ENCODE data around the gene SPART. TPM values are rescaled to one million over a fixed set of nuclear protein-coding genes. Genes with fewer than 3 reads are reported as not detected.
"Not testable (repeated sequence)": the region's sequence is repeated elsewhere in the genome, so short reads cannot be mapped to it uniquely, and the experiment has no call there.

Gene SPART
- total RNA-seq, 1 experiment from 2014 or later = 78.5 TPM

GRCh38 chr13:36355632-36356031 is 9.4 kb upstream of the SPART start:
- DNase-seq (ENCODE audit: extremely low read depth, low read depth) = no peak

- no peak for DNase-seq (ENCODE audit: extremely low read depth, low read depth)
These were observed 8.8 kb upstream of the SPART start for GRCh38 chr13:36354842-36355623.

- no peak for DNase-seq (ENCODE audit: extremely low read depth, low read depth)
These were observed 6.8 kb upstream of the SPART start for GRCh38 chr13:36353001-36353400.

- no peak for DNase-seq (ENCODE audit: extremely low read depth, low read depth)
These were observed 6.2 kb upstream of the SPART start for GRCh38 chr13:36352350-36352749.

GRCh38 chr13:36347531-36348210 is 1.5 kb upstream of the SPART start:
- no peak for DNase-seq (ENCODE audit: extremely low read depth, low read depth)

- DNase-seq (ENCODE audit: extremely low read depth, low read depth) = peak; percentile 72
These were observed 564 bp downstream of the SPART start for GRCh38 chr13:36345438-36346221.

- no peak for DNase-seq (ENCODE audit: extremely low read depth, low read depth)
These were observed 1.2 kb downstream of the SPART start for GRCh38 chr13:36344886-36345437.

GRCh38 chr13:36344173-36344572 is 2.0 kb downstream of the SPART start:
- DNase-seq (ENCODE audit: extremely low read depth, low read depth) = peak; percentile 61

- DNase-seq (ENCODE audit: extremely low read depth, low read depth) = no peak
These were observed 2.4 kb downstream of the SPART start for GRCh38 chr13:36343766-36344165.

GRCh38 chr13:36342715-36343114 is 3.5 kb downstream of the SPART start:
- no peak for DNase-seq (ENCODE audit: extremely low read depth, low read depth)

GRCh38 chr13:36341718-36342117 is 4.5 kb downstream of the SPART start:
- no peak for DNase-seq (ENCODE audit: extremely low read depth, low read depth)

GRCh38 chr13:36339600-36340155 is 6.5 kb downstream of the SPART start:
- DNase-seq (ENCODE audit: extremely low read depth, low read depth) = no peak

GRCh38 chr13:36337938-36338641 is 8.1 kb downstream of the SPART start:
- no peak for DNase-seq (ENCODE audit: extremely low read depth, low read depth)

- no peak for DNase-seq (ENCODE audit: extremely low read depth, low read depth)
These were observed 13.2 kb downstream of the SPART start for GRCh38 chr13:36332986-36333385.

GRCh38 chr13:36332255-36332654 is 13.9 kb downstream of the SPART start:
- DNase-seq (ENCODE audit: extremely low read depth, low read depth) = not testable (repeated sequence)

GRCh38 chr13:36331280-36331679 is 14.9 kb downstream of the SPART start:
- no peak for DNase-seq (ENCODE audit: extremely low read depth, low read depth)

GRCh38 chr13:36329361-36329760 is 16.8 kb downstream of the SPART start:
- no peak for DNase-seq (ENCODE audit: extremely low read depth, low read depth)

GRCh38 chr13:36328821-36329220 is 17.4 kb downstream of the SPART start:
- DNase-seq (ENCODE audit: extremely low read depth, low read depth) = no peak

GRCh38 chr13:36325912-36326311 is 20.3 kb downstream of the SPART start:
- no peak for DNase-seq (ENCODE audit: extremely low read depth, low read depth)

GRCh38 chr13:36324881-36325280 is 21.3 kb downstream of the SPART start:
- DNase-seq (ENCODE audit: extremely low read depth, low read depth) = not testable (repeated sequence)

Data from NCI-H460 (cell line).